22Rv1 (cell line): ENCODE measurements around the gene MMP17.

Experiments
- H3K27ac ChIP-seq: fragments of 450-650 bp; 2 replicates; pipeline ENCODE4 v1.5.1; 2017
- CTCF ChIP-seq: fragments of 450-650 bp; IDR thresholded peaks from 2 replicates; pipeline ENCODE4 v1.5.1; 2017; ENCODE audit warnings: mild to moderate bottlenecking
- ZFX ChIP-seq: fragments of 450-650 bp; IDR thresholded peaks from 2 replicates; pipeline ENCODE4 v1.6.1; 2017; ENCODE audit warnings: antibody characterized with exemption, borderline replicate concordance

Gene MMP17

GRCh38 chr12:131815131-131815530 is 13.1 kb upstream of the MMP17 start:
- TF ChIP-seq ZFX (no peak), CTCF (no peak)
- H3K27ac ChIP-seq: no peak overlapping the region

- H3K27ac ChIP-seq: no peak overlapping the region
- TF ChIP-seq ZFX (no peak), CTCF (no peak)
Observed at GRCh38 chr12:131816495-131816894, 11.7 kb upstream of the MMP17 start.

- H3K27ac ChIP-seq: no peak overlapping the region
- no peak for TF ChIP-seq ZFX
- TF ChIP-seq CTCF: no peak
Observed at GRCh38 chr12:131817241-131817640, 11.0 kb upstream of the MMP17 start.

- H3K27ac ChIP-seq: no peak overlapping the region
- no peak for TF ChIP-seq ZFX
- no peak for TF ChIP-seq CTCF
Observed at GRCh38 chr12:131818821-131819585, 9.2 kb upstream of the MMP17 start.

GRCh38 chr12:131824450-131824849 is 3.7 kb upstream of the MMP17 start:
- TF ChIP-seq CTCF (no peak), ZFX (no peak)
- no peak overlapping the region for H3K27ac ChIP-seq

- TF ChIP-seq CTCF (no peak), ZFX (no peak)
- no peak overlapping the region for H3K27ac ChIP-seq
Observed at GRCh38 chr12:131825146-131825892, 2.9 kb upstream of the MMP17 start.
